Sigmoid colon (tissue), 4 donors: ENCODE results near the gene MYH14.

Experiments
- CTCF ChIP-seq, 4 experiments: fragments of 450-650 bp in 3 of 4; fragments of 200-600 bp in 1 of 4; IDR thresholded peaks; one replicate each; pipeline ENCODE4 v1.5.1; 2016 to 2019; ENCODE audit warnings: antibody characterized with exemption in 4 of 4, mild to moderate bottlenecking in 3 of 4, moderate library complexity in 2 of 4
- EP300 ChIP-seq, 4 donors: sonication (generic); formaldehyde crosslinking; IDR thresholded peaks; one replicate each; pipeline ENCODE4 v1.6.1; 2017; ENCODE audit warnings: antibody characterized with exemption in 4 of 4
- POLR2A ChIP-seq, 2 donors: fragments of 450-650 bp; IDR thresholded peaks; one replicate each; pipeline ENCODE4 v1.6.1; 2016; ENCODE audit warnings: antibody characterized with exemption in 2 of 2, mild to moderate bottlenecking in 2 of 2, moderate library complexity in 2 of 2
- POLR2AphosphoS5 ChIP-seq, 4 donors: sonication (generic); formaldehyde crosslinking; IDR thresholded peaks; one replicate each; pipeline ENCODE4 v1.6.1; 2017; ENCODE audit warnings: antibody characterized with exemption in 4 of 4

GRCh38 chr19:50162988-50163387 lies 40.4 kb upstream of the MYH14 start, which contains the start of gene IZUMO2:
- no peak for TF ChIP-seq CTCF (IDR thresholded peaks at IDR 0.05)
- no peak for TF ChIP-seq POLR2A (IDR thresholded peaks at IDR 0.05)
- no peak for TF ChIP-seq EP300 (IDR thresholded peaks at IDR 0.05)
- no peak for TF ChIP-seq POLR2AphosphoS5 (IDR thresholded peaks at IDR 0.05)
